Adrenal gland (tissue), 12 donors: ENCODE results near the gene TPRG1L. TPM values are rescaled to one million over a fixed set of nuclear protein-coding genes. Genes with fewer than 3 reads are reported as not detected.

Experiments used
- DNase-seq, 7 donors: peaks; one replicate each; pipeline ENCODE4 v3.0.0-alpha.2; 2019 to 2020
- H3K27ac ChIP-seq, 5 donors: fragments of 200-600 bp; sonication (generic) in 4 of 5; 1 replicate in 3 of 5; 2 replicates in 2 of 5; pipeline versions ENCODE4 v1.5.1 to v1.8.0; 2016 to 2020; ENCODE audit warnings: mild to moderate bottlenecking in 1 of 5
- H3K27me3 ChIP-seq: fragments of 200-600 bp; 2 replicates; pipeline ENCODE4 v1.8.0; 2021
- H3K36me3 ChIP-seq, 2 donors: fragments of 200-600 bp; replicated peaks in 1 of 2; 1 replicate in 1 of 2; 2 replicates in 1 of 2; pipeline versions ENCODE4 v1.5.1 to v1.8.0; 2018 to 2022
- H3K4me1 ChIP-seq, 2 donors: fragments of 200-600 bp; replicated peaks in 1 of 2; 1 replicate in 1 of 2; 2 replicates in 1 of 2; pipeline versions ENCODE4 v1.5.1 to v1.8.0; 2018 to 2021
- H3K4me3 ChIP-seq, 4 donors: fragments of 200-600 bp; sonication (generic) in 3 of 4; one replicate each; pipeline ENCODE4 v1.5.1; 2016 to 2018
- H3K9me3 ChIP-seq, 3 donors: fragments of 200-600 bp; sonication (generic) in 1 of 3; replicated peaks in 1 of 3; 1 replicate in 2 of 3; 2 replicates in 1 of 3; pipeline versions ENCODE4 v1.5.1 to v1.8.0; 2016 to 2021
- POLR2A ChIP-seq, 2 donors: fragments of 450-650 bp; IDR thresholded peaks; one replicate each; pipeline ENCODE4 v1.6.1; 2017; ENCODE audit warnings: antibody characterized with exemption in 2 of 2, mild to moderate bottlenecking in 2 of 2, moderate library complexity in 1 of 2
- WGBS, 4 donors: extraction: QIAGEN DNeasy Blood & Tissue Kit in 2 of 4; methylation state at CpG; one replicate each; pipeline versions ENCODE4 v1.1.5 to v1.1.7; 2013 to 2017; 5-methylcytosine and 5-hydroxymethylcytosine counted together
- intact Hi-C, 2 donors: fragments of 100-400 bp; cut with DNase I; formaldehyde crosslinking; loops; one replicate each; pipeline versions ENCODE4 v1.14.1 to v1.15.0; 2022 to 2023
- polyA plus RNA-seq, 3 donors: library from polyadenylated mRNA; stranded (reverse); fragments of 200-250 nt in 2 of 3; fragments of 350-450 nt in 1 of 3; fragmentation: Illumina TruSeq in 1 of 3; extraction: RNeasy Lipid Tissue Mini Kit (QIAGEN cat#74804) in 1 of 3; gene quantifications; one replicate each; pipeline ENCODE4 v1.2.3, GENCODE V29; 2013 to 2014
- total RNA-seq, 9 donors: library from RNA; depleted of rRNA in 4 of 9; stranded (reverse); fragments of >200 nt in 4 of 9; fragments of 120-200 nt in 1 of 9; fragmentation: NEBNext Ultra II Directional in 1 of 9; extraction: Animal tissue kit (Norgen Biotek cat#: 25700) in 1 of 9; gene quantifications; one replicate each; pipeline versions ENCODE4 v1.1.0 to v1.2.4, GENCODE V29; 2013 to 2023
- TF ChIP-seq, protein P1 (sequence below), 6 experiments: fragments of 450-650 bp in 4 of 6; fragments of 200-600 bp in 2 of 6; sonication (generic) in 1 of 6; IDR thresholded peaks; 1 replicate in 5 of 6; 2 replicates in 1 of 6; pipeline versions ENCODE4 v1.5.1 to v1.8.0; 2016 to 2021; ENCODE audit warnings: antibody characterized with exemption in 6 of 6, mild to moderate bottlenecking in 2 of 6, moderate library complexity in 1 of 6
- donor health status: healthy with polysubstance abuse.
- donor health status: Bipolar disorder and iron deficiency.
- donor health status: DM: yes; HTN: yes; CAD: no.
- donor health status: DM: no; HTN: no; CAD: no.
- donor health status: DM: no; HTN: no; CAD: no.
- donor health status: DM: yes; HTN: yes; CAD: no.

TPRG1L gene
- total and polyA plus RNA-seq, 12 donors: 15.8 to 52.1 (median 41.4) TPM

- DNase-seq: no peak
- peaks cover 31% of the 10 kb centered on the region for H3K27me3 ChIP-seq
- peaks cover 0 to 9% of the 10 kb centered on the region in 2 donors for H3K4me1 ChIP-seq
- no peaks in the 10 kb centered on the region for H3K9me3 ChIP-seq
- H3K36me3 ChIP-seq: no peaks in the 10 kb centered on the region
- no peak for TF ChIP-seq POLR2A (IDR thresholded peaks at IDR 0.05)
- TF ChIP-seq, protein P1, sequence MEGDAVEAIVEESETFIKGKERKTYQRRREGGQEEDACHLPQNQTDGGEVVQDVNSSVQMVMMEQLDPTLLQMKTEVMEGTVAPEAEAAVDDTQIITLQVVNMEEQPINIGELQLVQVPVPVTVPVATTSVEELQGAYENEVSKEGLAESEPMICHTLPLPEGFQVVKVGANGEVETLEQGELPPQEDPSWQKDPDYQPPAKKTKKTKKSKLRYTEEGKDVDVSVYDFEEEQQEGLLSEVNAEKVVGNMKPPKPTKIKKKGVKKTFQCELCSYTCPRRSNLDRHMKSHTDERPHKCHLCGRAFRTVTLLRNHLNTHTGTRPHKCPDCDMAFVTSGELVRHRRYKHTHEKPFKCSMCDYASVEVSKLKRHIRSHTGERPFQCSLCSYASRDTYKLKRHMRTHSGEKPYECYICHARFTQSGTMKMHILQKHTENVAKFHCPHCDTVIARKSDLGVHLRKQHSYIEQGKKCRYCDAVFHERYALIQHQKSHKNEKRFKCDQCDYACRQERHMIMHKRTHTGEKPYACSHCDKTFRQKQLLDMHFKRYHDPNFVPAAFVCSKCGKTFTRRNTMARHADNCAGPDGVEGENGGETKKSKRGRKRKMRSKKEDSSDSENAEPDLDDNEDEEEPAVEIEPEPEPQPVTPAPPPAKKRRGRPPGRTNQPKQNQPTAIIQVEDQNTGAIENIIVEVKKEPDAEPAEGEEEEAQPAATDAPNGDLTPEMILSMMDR (IDR thresholded peaks at IDR 0.05): no peak
- WGBS, 4 donors: 79 to 85% (median 80%) methylated on average over 4 to 7 of the region's 7 CpGs
- intact Hi-C loops: no loop called here
- no peak overlapping the region for H3K27ac ChIP-seq
- H3K4me3 ChIP-seq: no peak overlapping the region
These were observed 16.7 kb upstream of the TPRG1L start for GRCh38 chr1:3608154-3608553.

DNA sequence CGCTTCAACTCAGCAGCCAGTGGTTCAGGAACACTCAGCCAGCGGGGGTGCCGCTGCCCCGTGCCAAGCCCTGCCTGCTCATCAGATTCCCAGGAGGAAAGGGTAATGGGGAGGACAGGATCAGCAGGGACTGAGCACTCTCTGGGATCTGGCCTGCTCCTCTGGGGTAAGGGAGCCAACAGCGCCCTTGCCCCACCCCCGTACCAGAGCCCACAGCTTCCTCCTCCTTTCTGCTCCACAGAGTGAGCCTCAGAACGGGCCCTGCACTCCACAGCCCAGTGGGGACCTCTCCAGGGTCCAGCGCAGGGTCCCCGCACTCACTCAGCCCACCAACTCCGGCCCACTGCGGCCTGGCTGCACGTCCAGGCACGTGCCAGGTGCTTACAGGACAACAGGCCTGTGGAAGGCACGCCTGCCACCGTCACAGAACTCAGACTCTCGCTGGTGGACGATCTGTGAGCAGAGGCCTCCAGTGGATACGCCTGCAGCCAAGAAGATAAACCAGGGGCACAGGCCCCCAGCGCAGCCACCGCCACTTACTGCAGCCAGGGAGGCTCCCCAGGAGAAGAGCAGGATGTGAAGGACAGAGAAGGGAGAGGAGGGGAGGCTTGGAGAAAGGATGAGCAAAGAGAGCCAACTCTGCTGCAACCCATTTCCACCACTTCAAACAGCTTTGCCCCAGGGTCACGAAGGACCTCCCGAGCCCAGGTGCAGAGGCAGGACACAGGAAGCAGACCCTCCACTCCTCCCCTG, 15.6 kb upstream of the TPRG1L start:
- no peak overlapping the region for H3K4me3 ChIP-seq
- TF ChIP-seq, protein P1 (IDR thresholded peaks at IDR 0.05): no peak
- TF ChIP-seq POLR2A (IDR thresholded peaks at IDR 0.05): no peak
- no peak overlapping the region for H3K27ac ChIP-seq
- H3K9me3 ChIP-seq: no peaks in the 10 kb centered on the region
- intact Hi-C loops: no loop called here
- H3K4me1 ChIP-seq: peaks cover 0 to 9% of the 10 kb centered on the region in 2 donors
- WGBS, 4 donors: 66 to 73% (median 70%) methylated on average over 15 to 22 of the region's 22 CpGs
- no peaks in the 10 kb centered on the region for H3K36me3 ChIP-seq
- peaks cover 31% of the 10 kb centered on the region for H3K27me3 ChIP-seq
- no peak for DNase-seq

DNA sequence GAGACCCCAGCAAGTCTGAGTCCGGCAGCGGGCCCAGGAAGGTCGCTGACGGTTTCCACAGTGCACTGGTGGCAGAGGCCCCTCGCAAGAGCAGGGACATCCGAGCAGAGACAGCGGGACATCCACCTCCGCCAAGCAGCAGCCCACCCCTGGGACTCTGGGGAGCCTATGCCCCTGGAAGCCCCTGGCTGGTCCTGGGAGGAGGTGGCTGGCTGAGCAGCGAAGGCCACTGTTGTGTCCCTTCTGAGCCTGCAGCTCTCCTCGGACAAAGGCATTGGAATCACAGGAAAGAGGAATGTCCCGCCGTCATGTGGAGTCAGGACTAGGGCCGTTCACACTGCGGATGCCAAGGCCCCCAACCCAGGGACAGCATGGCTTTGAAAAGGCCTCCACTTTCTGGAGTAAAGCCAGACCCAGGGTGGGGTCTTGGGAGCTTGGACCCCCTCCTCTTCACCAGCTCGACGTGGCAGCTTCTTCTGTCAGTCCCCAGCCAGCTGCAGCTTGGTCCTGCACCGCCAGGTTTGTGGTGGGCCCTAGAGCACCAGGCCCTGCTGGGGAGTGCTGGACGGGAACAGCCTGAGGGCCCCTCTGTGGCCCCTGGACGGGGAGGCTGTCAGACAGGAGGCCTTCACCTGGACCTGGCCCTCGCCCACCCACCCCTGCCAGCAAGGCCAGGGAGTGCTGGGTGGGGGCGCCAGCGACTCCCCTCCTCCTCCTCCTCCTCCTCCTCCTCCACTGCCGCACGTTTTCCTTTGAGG, 14.9 kb upstream of the TPRG1L start:
- Histone ChIP-seq H3K4me1 (peaks cover 0 to 9% of the 10 kb centered on the region in 2 donors), H3K4me3 (no peak overlapping the region), H3K27ac (no peak overlapping the region), H3K36me3 (no peaks in the 10 kb centered on the region), H3K9me3 (no peaks in the 10 kb centered on the region), H3K27me3 (peaks cover 31% of the 10 kb centered on the region)
- 44 to 54% (median 48%) methylated on average over 9 to 24 of the region's 24 CpGs for WGBS, 4 donors
- DNase-seq: no peak
- TF ChIP-seq POLR2A (IDR thresholded peaks at IDR 0.05): no peak
- intact Hi-C loops: no loop called here

GRCh38 chr1:3610527-3611169, 14.2 kb upstream of the TPRG1L start:
- 2 to 6% (median 5%) methylated on average over 15 to 27 of the region's 27 CpGs for WGBS, 4 donors
- Histone ChIP-seq H3K9me3 (no peaks in the 10 kb centered on the region), H3K27me3 (peaks cover 33% of the 10 kb centered on the region), H3K4me3 (peak overlapping the region in 1 of 4 donors; percentile 44), H3K36me3 (no peaks in the 10 kb centered on the region), H3K4me1 (peaks cover 0 to 9% of the 10 kb centered on the region in 2 donors), H3K27ac (no peak overlapping the region)
- no peak for DNase-seq
- TF ChIP-seq, protein P1 (IDR thresholded peaks at IDR 0.05): no peak
- TF ChIP-seq POLR2A (IDR thresholded peaks at IDR 0.05): no peak
- intact Hi-C loops: no loop called here
